Spleen (tissue), 11 donors: ENCODE results near the gene AURKAIP1. TPM values are rescaled to one million over a fixed set of nuclear protein-coding genes. Genes with fewer than 3 reads are reported as not detected.

ENCODE experiments used
- DNase-seq: peaks from one replicate; pipeline ENCODE4 v3.0.0-alpha.2; 2020
- H3K27ac ChIP-seq, 8 donors: fragments of 200-600 bp; sonication (generic) in 7 of 8; 1 replicate in 4 of 8; 2 replicates in 4 of 8; pipeline versions ENCODE4 v1.5.0 to v1.8.0; 2016 to 2021; ENCODE audit warnings: inconsistent platforms in 4 of 8, mild to moderate bottlenecking in 4 of 8, moderate library complexity in 1 of 8
- H3K27me3 ChIP-seq, 7 donors: fragments of 200-600 bp; sonication (generic) in 6 of 7; replicated peaks in 1 of 7; 1 replicate in 4 of 7; 2 replicates in 3 of 7; pipeline versions ENCODE4 v1.5.0 to v1.8.0; 2016 to 2021; ENCODE audit warnings: inconsistent platforms in 3 of 7, mild to moderate bottlenecking in 1 of 7
- H3K36me3 ChIP-seq, 6 donors: fragments of 200-600 bp; sonication (generic) in 5 of 6; 1 replicate in 4 of 6; 2 replicates in 2 of 6; pipeline versions ENCODE4 v1.5.0 to v1.8.0; 2016 to 2021; ENCODE audit warnings: inconsistent platforms in 2 of 6
- H3K4me1 ChIP-seq, 6 donors: fragments of 200-600 bp; sonication (generic) in 5 of 6; 1 replicate in 3 of 6; 2 replicates in 3 of 6; pipeline versions ENCODE4 v1.5.0 to v1.8.0; 2016 to 2021; ENCODE audit warnings: inconsistent platforms in 3 of 6
- H3K4me3 ChIP-seq, 8 donors: fragments of 200-600 bp; sonication (generic) in 7 of 8; 1 replicate in 4 of 8; 2 replicates in 4 of 8; pipeline versions ENCODE4 v1.5.0 to v1.8.0; 2016 to 2021; ENCODE audit warnings: inconsistent platforms in 4 of 8, mild to moderate bottlenecking in 4 of 8, moderate library complexity in 2 of 8
- H3K9me3 ChIP-seq, 8 donors: fragments of 200-600 bp; sonication (generic) in 7 of 8; 1 replicate in 4 of 8; 2 replicates in 4 of 8; pipeline versions ENCODE4 v1.5.0 to v1.8.0; 2016 to 2021; ENCODE audit warnings: inconsistent platforms in 4 of 8
- CTCF ChIP-seq, 11 experiments: fragments of 200-600 bp in 7 of 11; fragments of 450-650 bp in 4 of 11; sonication (generic) in 4 of 11; IDR thresholded peaks in 8 of 11; conservative IDR thresholded peaks in 3 of 11; 1 replicate in 7 of 11; 2 replicates in 4 of 11; pipeline versions ENCODE4 v1.4.0 to v1.8.0; 2016 to 2021; ENCODE audit warnings: antibody characterized with exemption in 11 of 11, inconsistent platforms in 4 of 11, mild to moderate bottlenecking in 1 of 11
- POLR2A ChIP-seq, 3 donors: fragments of 450-650 bp; IDR thresholded peaks; one replicate each; pipeline ENCODE4 v1.5.1; 2017; ENCODE audit warnings: antibody characterized with exemption in 3 of 3, mild to moderate bottlenecking in 1 of 3
- POLR2AphosphoS5 ChIP-seq, 3 donors: sonication (generic); formaldehyde crosslinking; IDR thresholded peaks; one replicate each; pipeline ENCODE4 v1.5.1; 2017; ENCODE audit warnings: antibody characterized with exemption in 3 of 3
- WGBS, 5 donors: extraction: QIAGEN DNeasy Blood & Tissue Kit in 3 of 5; methylation state at CpG; one replicate each; pipeline versions ENCODE4 v1.1.5 to v1.1.7; 2013 to 2018; 5-methylcytosine and 5-hydroxymethylcytosine counted together
- intact Hi-C: fragments of 100-400 bp; cut with DNase I; formaldehyde crosslinking; loops from one replicate; pipeline ENCODE4 v1.15.0; 2023; ENCODE audit warnings: low total_unique reads
- microRNA-seq, 3 donors: library from miRNA; unstranded; fragments of <30 nt; microRNA quantifications; one replicate each; pipeline versions ENCODE4 to v1.1.0, GENCODE V29; 2019 to 2020
- polyA plus RNA-seq, 3 donors: library from polyadenylated mRNA; stranded (reverse); fragments of 200-250 nt; gene quantifications; one replicate each; pipeline ENCODE4 v1.2.1, GENCODE V29; 2013
- total RNA-seq, 7 donors: library from RNA; depleted of rRNA in 3 of 7; stranded (reverse); fragments of >200 nt in 3 of 7; fragmentation: NEBNext Ultra II Directional in 4 of 7; extraction: Animal tissue kit (Norgen Biotek cat#: 25700) in 4 of 7; gene quantifications; one replicate each; pipeline versions ENCODE4 v1.1.0 to v1.2.1, GENCODE V29; 2016 to 2021
- donor health status: healthy with polysubstance abuse.
- donor health status: DM: no; HTN: no; CAD: no; lungs with moderate emphysema.
- donor health status: DM: no; HTN: no; CAD: no.
- donor health status: Bipolar disorder and iron deficiency.
- donor health status: healthy.
- donor health status: DM: no; HTN: no; CAD: no.
- donor health status: DM: yes; HTN: yes; CAD: no.

The AURKAIP1 gene
- total and polyA plus RNA-seq, 10 donors: 61.3 to 174 (median 80.0) TPM

GRCh38 chr1:1324084-1324523 is 50.9 kb downstream of the AURKAIP1 start:
- WGBS, 5 donors: 0 to 1% (median 0%) methylated on average over 18 to 41 of the region's 41 CpGs
- Histone ChIP-seq H3K36me3 (peaks cover 0 to 70% (median 36%) of the 10 kb centered on the region in 6 donors), H3K9me3 (no peaks in the 10 kb centered on the region), H3K27me3 (no peaks in the 10 kb centered on the region), H3K4me1 (peaks cover 15 to 83% (median 63%) of the 10 kb centered on the region in 6 donors), H3K27ac (peak overlapping the region; percentile 81 to 96 (median 91)), H3K4me3 (peak overlapping the region; percentile 76 to 99 (median 90))
- no peak for DNase-seq
- intact Hi-C loops: no loop called here
- TF ChIP-seq POLR2A (IDR thresholded peaks at IDR 0.05): no peak
- TF ChIP-seq POLR2AphosphoS5 (IDR thresholded peaks at IDR 0.05): no peak
- no peak for TF ChIP-seq CTCF (IDR thresholded peaks at IDR 0.05 in 8 of 11, conservative IDR thresholded peaks at IDR 0.05 in 3 of 11)

Small RNAs within 50 kb of the gene (microRNA-seq; reads per million reads assigned to microRNA genes)
- 0 to 0.36 (median 0) reads per million in 3 donors for gene MIR6808

Other genes with a start within 250 kb of the AURKAIP1 start
- under 1 TPM in 2 of 7 donors, not detected in 5; 0.17 to 0.34 TPM for gene TTLL10, start 201.3 kb downstream of the AURKAIP1 start, total RNA-seq
- gene TTLL10, start 201.3 kb downstream of the AURKAIP1 start, polyA plus RNA-seq: under 1 TPM in 2 of 3 donors, not detected in 1; 0.02 to 0.03 TPM
- 1 to 10 TPM; 5.2 to 9.9 (median 7.5) TPM for gene TNFRSF18, start 168.6 kb downstream of the AURKAIP1 start, total RNA-seq
- gene TNFRSF18, start 168.6 kb downstream of the AURKAIP1 start, polyA plus RNA-seq: 10 to 100 TPM in 1 of 3 donors, 1 to 10 TPM in 2; 7.2 to 16.3 (median 9.3) TPM
- 10 to 100 TPM in 5 of 7 donors, 1 to 10 TPM in 2; 6.6 to 18.9 (median 12.5) TPM for gene TNFRSF4, start 161.1 kb downstream of the AURKAIP1 start, total RNA-seq
- 10 to 100 TPM; 14.7 to 23.4 (median 14.7) TPM for gene TNFRSF4, start 161.1 kb downstream of the AURKAIP1 start, polyA plus RNA-seq
- 100 to 1,000 TPM in 4 of 7 donors, 10 to 100 TPM in 3; 87.2 to 145 (median 114) TPM for gene SDF4, start 143.2 kb downstream of the AURKAIP1 start, total RNA-seq
- gene SDF4, start 143.2 kb downstream of the AURKAIP1 start, polyA plus RNA-seq: 10 to 100 TPM; 39.1 to 84.2 (median 49.4) TPM
- 10 to 100 TPM; 13.2 to 25.1 (median 19.3) TPM for gene B3GALT6, start 143.0 kb downstream of the AURKAIP1 start, total RNA-seq
- gene B3GALT6, start 143.0 kb downstream of the AURKAIP1 start, polyA plus RNA-seq: 10 to 100 TPM in 2 of 3 donors, 1 to 10 TPM in 1; 7.9 to 16.6 (median 12.1) TPM
- gene C1QTNF12, start 128.5 kb downstream of the AURKAIP1 start, total RNA-seq: 1 to 10 TPM in 3 of 7 donors, under 1 TPM in 1, not detected in 3; 0.87 to 3.6 (median 1.8) TPM
- 1 to 10 TPM; 1.3 to 5.5 (median 1.4) TPM for gene C1QTNF12, start 128.5 kb downstream of the AURKAIP1 start, polyA plus RNA-seq
- gene UBE2J2, start 101.4 kb downstream of the AURKAIP1 start, total RNA-seq: 10 to 100 TPM; 39.1 to 69.7 (median 56.5) TPM
- gene UBE2J2, start 101.4 kb downstream of the AURKAIP1 start, polyA plus RNA-seq: 10 to 100 TPM; 39.2 to 66.9 (median 54.0) TPM
- gene SCNN1D, start 94.8 kb downstream of the AURKAIP1 start, total RNA-seq: 10 to 100 TPM in 1 of 7 donors, 1 to 10 TPM in 6; 2.5 to 10.5 (median 3.4) TPM
- gene SCNN1D, start 94.8 kb downstream of the AURKAIP1 start, polyA plus RNA-seq: 10 to 100 TPM in 2 of 3 donors, 1 to 10 TPM in 1; 3.7 to 16.9 (median 11.9) TPM
- gene ACAP3, start 67.3 kb downstream of the AURKAIP1 start, total RNA-seq: 10 to 100 TPM; 33.0 to 62.3 (median 41.7) TPM
- gene ACAP3, start 67.3 kb downstream of the AURKAIP1 start, polyA plus RNA-seq: 10 to 100 TPM; 12.6 to 89.7 (median 32.6) TPM
- gene PUSL1, start 66.6 kb downstream of the AURKAIP1 start, total RNA-seq: 10 to 100 TPM; 11.4 to 22.9 (median 13.9) TPM
- gene PUSL1, start 66.6 kb downstream of the AURKAIP1 start, polyA plus RNA-seq: 10 to 100 TPM in 2 of 3 donors, 1 to 10 TPM in 1; 9.8 to 17.8 (median 10.5) TPM
- gene INTS11, start 50.5 kb downstream of the AURKAIP1 start, total RNA-seq: 100 to 1,000 TPM in 4 of 7 donors, 10 to 100 TPM in 3; 89.2 to 114 (median 100) TPM
- gene INTS11, start 50.5 kb downstream of the AURKAIP1 start, polyA plus RNA-seq: 100 to 1,000 TPM; 106 to 203 (median 202) TPM
- 10 to 100 TPM; 16.9 to 42.1 (median 29.1) TPM for gene CPTP, start 50.4 kb downstream of the AURKAIP1 start, total RNA-seq
- gene CPTP, start 50.4 kb downstream of the AURKAIP1 start, polyA plus RNA-seq: 10 to 100 TPM in 2 of 3 donors, 1 to 10 TPM in 1; 7.5 to 24.9 (median 10.4) TPM
- gene TAS1R3, start 43.9 kb downstream of the AURKAIP1 start, total RNA-seq: 1 to 10 TPM in 6 of 7 donors, under 1 TPM in 1; 0.77 to 5.9 (median 3.0) TPM
- 1 to 10 TPM in 1 of 3 donors, under 1 TPM in 2; 0.23 to 1.6 (median 0.37) TPM for gene TAS1R3, start 43.9 kb downstream of the AURKAIP1 start, polyA plus RNA-seq
- gene DVL1, start 25.8 kb downstream of the AURKAIP1 start, total RNA-seq: 10 to 100 TPM; 34.4 to 59.1 (median 40.1) TPM
- 10 to 100 TPM; 18.1 to 57.3 (median 27.7) TPM for gene DVL1, start 25.8 kb downstream of the AURKAIP1 start, polyA plus RNA-seq
- gene MXRA8, start 16.7 kb downstream of the AURKAIP1 start, total RNA-seq: 10 to 100 TPM; 25.9 to 71.7 (median 49.3) TPM
- 10 to 100 TPM; 37.9 to 57.5 (median 44.8) TPM for gene MXRA8, start 16.7 kb downstream of the AURKAIP1 start, polyA plus RNA-seq
- 100 to 1,000 TPM; 167 to 299 (median 208) TPM for gene CCNL2, start 24.1 kb upstream of the AURKAIP1 start, total RNA-seq
- 100 to 1,000 TPM; 111 to 230 (median 199) TPM for gene CCNL2, start 24.1 kb upstream of the AURKAIP1 start, polyA plus RNA-seq
- gene MRPL20, start 32.1 kb upstream of the AURKAIP1 start, total RNA-seq: 100 to 1,000 TPM in 3 of 7 donors, 10 to 100 TPM in 4; 67.4 to 144 (median 91.3) TPM
- 100 to 1,000 TPM; 101 to 168 (median 122) TPM for gene MRPL20, start 32.1 kb upstream of the AURKAIP1 start, polyA plus RNA-seq
- gene ANKRD65, start 46.1 kb upstream of the AURKAIP1 start, total RNA-seq: 1 to 10 TPM in 5 of 7 donors, under 1 TPM in 2; 0.43 to 2.7 (median 1.2) TPM
- 1 to 10 TPM; 2.3 to 4.3 (median 3.0) TPM for gene ANKRD65, start 46.1 kb upstream of the AURKAIP1 start, polyA plus RNA-seq
- gene VWA1, start 60.5 kb upstream of the AURKAIP1 start, total RNA-seq: 10 to 100 TPM in 6 of 7 donors, 1 to 10 TPM in 1; 3.9 to 18.0 (median 13.1) TPM
- 10 to 100 TPM in 2 of 3 donors, 1 to 10 TPM in 1; 4.1 to 12.7 (median 11.0) TPM for gene VWA1, start 60.5 kb upstream of the AURKAIP1 start, polyA plus RNA-seq
- gene ATAD3C, start 74.5 kb upstream of the AURKAIP1 start, total RNA-seq: 1 to 10 TPM in 2 of 7 donors, under 1 TPM in 3, not detected in 2; 0.25 to 3.9 (median 0.57) TPM
- under 1 TPM; 0.55 to 0.85 (median 0.83) TPM for gene ATAD3C, start 74.5 kb upstream of the AURKAIP1 start, polyA plus RNA-seq
- 10 to 100 TPM; 11.5 to 39.8 (median 23.7) TPM for gene ATAD3B, start 96.6 kb upstream of the AURKAIP1 start, total RNA-seq
- gene ATAD3B, start 96.6 kb upstream of the AURKAIP1 start, polyA plus RNA-seq: 10 to 100 TPM; 21.7 to 62.3 (median 45.8) TPM
- 10 to 100 TPM; 11.3 to 25.7 (median 17.8) TPM for gene ATAD3A, start 137.0 kb upstream of the AURKAIP1 start, total RNA-seq
- 10 to 100 TPM; 13.4 to 29.0 (median 14.3) TPM for gene ATAD3A, start 137.0 kb upstream of the AURKAIP1 start, polyA plus RNA-seq
- gene TMEM240, start 165.4 kb upstream of the AURKAIP1 start, total RNA-seq: 1 to 10 TPM in 6 of 7 donors, not detected in 1; 2.3 to 5.3 (median 2.7) TPM
- gene TMEM240, start 165.4 kb upstream of the AURKAIP1 start, polyA plus RNA-seq: 1 to 10 TPM in 2 of 3 donors, under 1 TPM in 1; 0.39 to 2.2 (median 1.5) TPM
- 100 to 1,000 TPM in 5 of 7 donors, 10 to 100 TPM in 2; 86.7 to 168 (median 111) TPM for gene SSU72, start 199.7 kb upstream of the AURKAIP1 start, total RNA-seq
- gene SSU72, start 199.7 kb upstream of the AURKAIP1 start, polyA plus RNA-seq: 100 to 1,000 TPM in 1 of 3 donors, 10 to 100 TPM in 2; 89.2 to 121 (median 90.4) TPM
- 1 to 10 TPM; 2.2 to 8.8 (median 5.6) TPM for gene FNDC10, start 224.9 kb upstream of the AURKAIP1 start, total RNA-seq
- gene FNDC10, start 224.9 kb upstream of the AURKAIP1 start, polyA plus RNA-seq: 1 to 10 TPM; 2.2 to 4.4 (median 3.4) TPM
- 10 to 100 TPM; 46.2 to 76.5 (median 72.0) TPM for gene MIB2, start 240.3 kb upstream of the AURKAIP1 start, total RNA-seq
- 100 to 1,000 TPM in 1 of 3 donors, 10 to 100 TPM in 2; 49.6 to 165 (median 74.1) TPM for gene MIB2, start 240.3 kb upstream of the AURKAIP1 start, polyA plus RNA-seq